Adrenal gland (tissue), 12 donors: ENCODE measurements around the gene GFOD1. TPM values are rescaled to one million over a fixed set of nuclear protein-coding genes. Genes with fewer than 3 reads are reported as not detected.

ENCODE experiments used
- DNase-seq, 7 donors: peaks; one replicate each; pipeline ENCODE4 v3.0.0-alpha.2; 2019 to 2020
- H3K27ac ChIP-seq, 5 donors: fragments of 200-600 bp; sonication (generic) in 4 of 5; 1 replicate in 3 of 5; 2 replicates in 2 of 5; pipeline versions ENCODE4 v1.5.1 to v1.8.0; 2016 to 2020; ENCODE audit warnings: mild to moderate bottlenecking in 1 of 5
- H3K27me3 ChIP-seq: fragments of 200-600 bp; 2 replicates; pipeline ENCODE4 v1.8.0; 2021
- H3K36me3 ChIP-seq, 2 donors: fragments of 200-600 bp; replicated peaks in 1 of 2; 1 replicate in 1 of 2; 2 replicates in 1 of 2; pipeline versions ENCODE4 v1.5.1 to v1.8.0; 2018 to 2022
- H3K4me1 ChIP-seq, 2 donors: fragments of 200-600 bp; replicated peaks in 1 of 2; 1 replicate in 1 of 2; 2 replicates in 1 of 2; pipeline versions ENCODE4 v1.5.1 to v1.8.0; 2018 to 2021
- H3K4me3 ChIP-seq, 4 donors: fragments of 200-600 bp; sonication (generic) in 3 of 4; one replicate each; pipeline ENCODE4 v1.5.1; 2016 to 2018
- H3K9me3 ChIP-seq, 3 donors: fragments of 200-600 bp; sonication (generic) in 1 of 3; replicated peaks in 1 of 3; 1 replicate in 2 of 3; 2 replicates in 1 of 3; pipeline versions ENCODE4 v1.5.1 to v1.8.0; 2016 to 2021
- CTCF ChIP-seq, 6 experiments: fragments of 450-650 bp in 4 of 6; fragments of 200-600 bp in 2 of 6; sonication (generic) in 1 of 6; IDR thresholded peaks; 1 replicate in 5 of 6; 2 replicates in 1 of 6; pipeline versions ENCODE4 v1.5.1 to v1.8.0; 2016 to 2021; ENCODE audit warnings: antibody characterized with exemption in 6 of 6, mild to moderate bottlenecking in 2 of 6, moderate library complexity in 1 of 6
- POLR2A ChIP-seq, 2 donors: fragments of 450-650 bp; IDR thresholded peaks; one replicate each; pipeline ENCODE4 v1.6.1; 2017; ENCODE audit warnings: antibody characterized with exemption in 2 of 2, mild to moderate bottlenecking in 2 of 2, moderate library complexity in 1 of 2
- WGBS, 4 donors: extraction: QIAGEN DNeasy Blood & Tissue Kit in 2 of 4; methylation state at CpG; one replicate each; pipeline versions ENCODE4 v1.1.5 to v1.1.7; 2013 to 2017; 5-methylcytosine and 5-hydroxymethylcytosine counted together
- intact Hi-C, 2 donors: fragments of 100-400 bp; cut with DNase I; formaldehyde crosslinking; loops; one replicate each; pipeline versions ENCODE4 v1.14.1 to v1.15.0; 2022 to 2023
- polyA plus RNA-seq, 3 donors: library from polyadenylated mRNA; stranded (reverse); fragments of 200-250 nt in 2 of 3; fragments of 350-450 nt in 1 of 3; fragmentation: Illumina TruSeq in 1 of 3; extraction: RNeasy Lipid Tissue Mini Kit (QIAGEN cat#74804) in 1 of 3; gene quantifications; one replicate each; pipeline ENCODE4 v1.2.3, GENCODE V29; 2013 to 2014
- total RNA-seq, 9 donors: library from RNA; depleted of rRNA in 4 of 9; stranded (reverse); fragments of >200 nt in 4 of 9; fragments of 120-200 nt in 1 of 9; fragmentation: NEBNext Ultra II Directional in 1 of 9; extraction: Animal tissue kit (Norgen Biotek cat#: 25700) in 1 of 9; gene quantifications; one replicate each; pipeline versions ENCODE4 v1.1.0 to v1.2.4, GENCODE V29; 2013 to 2023
- donor health status: healthy with polysubstance abuse.
- donor health status: Bipolar disorder and iron deficiency.
- donor health status: DM: yes; HTN: yes; CAD: no.
- donor health status: DM: no; HTN: no; CAD: no.
- donor health status: DM: no; HTN: no; CAD: no.
- donor health status: DM: yes; HTN: yes; CAD: no.

Gene GFOD1
- total and polyA plus RNA-seq, 12 donors, result 1.9 to 7.7 (median 4.1) TPM

- Histone ChIP-seq H3K9me3 (no peaks in the 10 kb centered on the region), H3K27me3 (no peaks in the 10 kb centered on the region), H3K4me1 (no peaks in the 10 kb centered on the region), H3K36me3 (no peaks in the 10 kb centered on the region), H3K4me3 (no peak overlapping the region), H3K27ac (no peak overlapping the region)
- TF ChIP-seq CTCF (IDR thresholded peaks at IDR 0.05) (no peak), POLR2A (IDR thresholded peaks at IDR 0.05) (no peak)
- intact Hi-C loops, result no loop called here
- WGBS, 4 donors, result 97 to 98% (median 98%) methylated on average over 9 to 34 of the region's 34 CpGs; no CpG with 5 or more reads in 1 of the 4 donors
- no peak for DNase-seq
Observed at GRCh38 chr6:13364842-13365241, 122.6 kb downstream of the GFOD1 start.

- Histone ChIP-seq H3K9me3 (no peaks in the 10 kb centered on the region), H3K4me1 (no peaks in the 10 kb centered on the region), H3K4me3 (no peak overlapping the region), H3K36me3 (no peaks in the 10 kb centered on the region), H3K27ac (no peak overlapping the region), H3K27me3 (no peaks in the 10 kb centered on the region)
- intact Hi-C loops, result no loop called here
- no peak for DNase-seq
- WGBS, 4 donors, result 68 to 90% (median 72%) methylated on average over 2 to 5 of the region's 5 CpGs
- TF ChIP-seq POLR2A (IDR thresholded peaks at IDR 0.05), result no peak
- TF ChIP-seq CTCF (IDR thresholded peaks at IDR 0.05), result no peak
Observed at GRCh38 chr6:13362412-13362811, 125.0 kb downstream of the GFOD1 start.

GRCh38 chr6:13360671-13361540 is 126.5 kb downstream of the GFOD1 start:
- 68 to 84% (median 79%) methylated on average over 6 of the region's 6 CpGs for WGBS, 4 donors
- Histone ChIP-seq H3K27ac (peak overlapping the region in 1 of 5 donors; percentile 24), H3K36me3 (no peaks in the 10 kb centered on the region), H3K4me1 (no peaks in the 10 kb centered on the region), H3K4me3 (no peak overlapping the region), H3K27me3 (no peaks in the 10 kb centered on the region), H3K9me3 (no peaks in the 10 kb centered on the region)
- no peak for DNase-seq
- intact Hi-C loops, result no loop called here
- no peak for TF ChIP-seq POLR2A (IDR thresholded peaks at IDR 0.05)
- TF ChIP-seq CTCF (IDR thresholded peaks at IDR 0.05), result no peak

- Histone ChIP-seq H3K36me3 (no peaks in the 10 kb centered on the region), H3K9me3 (no peaks in the 10 kb centered on the region), H3K4me1 (no peaks in the 10 kb centered on the region), H3K27me3 (no peaks in the 10 kb centered on the region), H3K27ac (no peak overlapping the region), H3K4me3 (no peak overlapping the region)
- no peak for TF ChIP-seq POLR2A (IDR thresholded peaks at IDR 0.05)
- no peak for TF ChIP-seq CTCF (IDR thresholded peaks at IDR 0.05)
- no peak for DNase-seq
- intact Hi-C loops, result loop anchor here in 1 of 2 donors (10.0 kb wide), 1 partner anchor 116 kb away; no protein-coding TSS in a partner anchor
- WGBS, 4 donors, result 64 to 83% (median 77%) methylated on average over 6 of the region's 6 CpGs
Observed at GRCh38 chr6:13359287-13359686, 128.1 kb downstream of the GFOD1 start.
